HepG2 (cell line): Measurements from ENCODE around the gene KIF22. TPM values are rescaled to one million over a fixed set of nuclear protein-coding genes. Genes with fewer than 3 reads are reported as not detected.

Source experiments
- ATAC-seq: fragments of 200-7000 bp; cut with Tn5 transposase; 3 replicates; pipeline ENCODE4 v1.9.1; 2020; ENCODE audit warnings: mild to moderate bottlenecking, moderate library complexity
- BruUV-seq: library from RNA; stranded (reverse); fragments of 400-500 nt; replicated peaks from 2 replicates; lab custom pipeline; 2021; lab: Mats Ljungman, UMichigan
- CTCF ChIA-PET: fragments of 300-600 bp; formaldehyde crosslinking; extraction: SDS; loops from one replicate; lab custom pipeline; 2021; ENCODE audit warnings: low total read pairs, inconsistent platforms, low intra/inter-chr PET ratio; lab: Yijun Ruan, JAX
- POLR2A ChIA-PET: fragments of 350-600 bp; sonication (Branson Sonifier 250); formaldehyde crosslinking; loops from one replicate; lab custom pipeline; 2020; ENCODE audit warnings: antibody characterized with exemption, inconsistent platforms; lab: Yijun Ruan, JAX
- DNase-seq: peaks from one replicate; pipeline ENCODE4 v3.0.0-alpha.2; 2015; ENCODE audit warnings: low spot score
- FAIRE-seq: peaks from 3 replicates; lab custom pipeline; 2011; peaks lifted over from hg19 to GRCh38; lab: Jason Lieb, UNC
- H2AFZ ChIP-seq: one replicate; pipeline ENCODE4 v1.6.1; 2011; ENCODE audit warnings: low read length, inconsistent platforms
- H3K27ac ChIP-seq: fragments of 300-600 bp; 3 replicates; pipeline ENCODE4 v1.8.0; 2011; ENCODE audit warnings: mixed run types, mild to moderate bottlenecking, mixed read lengths, low read length, inconsistent platforms; ENCODE audit not compliant: insufficient read depth; ENCODE audit errors: extremely low read length
- H3K27me3 ChIP-seq, 2 experiments: fragments of 200-600 bp in 1 of 2; 2 replicates in 1 of 2; 3 replicates in 1 of 2; pipeline versions ENCODE4 v1.6.0 to v1.8.0; 2011; ENCODE audit warnings: low read length in 2 of 2, mild to moderate bottlenecking in 2 of 2, moderate library complexity in 2 of 2, inconsistent platforms in 1 of 2; ENCODE audit not compliant: insufficient read depth in 2 of 2, control insufficient read depth in 1 of 2
- H3K36me3 ChIP-seq, 2 experiments: fragments of 200-600 bp in 1 of 2; replicated peaks in 1 of 2; 2 replicates in 1 of 2; 3 replicates in 1 of 2; pipeline versions ENCODE4 v1.5.1 to v1.8.0; 2011; ENCODE audit warnings: low read length in 2 of 2, inconsistent platforms in 1 of 2; ENCODE audit not compliant: insufficient read depth in 2 of 2, control insufficient read depth in 1 of 2
- H3K4me1 ChIP-seq: 2 replicates; pipeline ENCODE4 v1.5.1; 2012; ENCODE audit warnings: low read length, inconsistent platforms; ENCODE audit not compliant: insufficient read depth
- H3K4me2 ChIP-seq: 2 replicates; pipeline ENCODE4 v1.6.0; 2011; ENCODE audit warnings: low read depth, low read length, inconsistent platforms
- H3K4me3 ChIP-seq, 3 experiments: fragments of 200-600 bp in 1 of 3; sonication (generic), shearing (Covaris generic) in 1 of 3; replicated peaks in 1 of 3; 2 replicates each; pipeline ENCODE4 v1.5.1; 2011 to 2016; ENCODE audit warnings: low read length in 3 of 3, inconsistent platforms in 2 of 3, low read depth in 2 of 3, mild to moderate bottlenecking in 2 of 3, control low read depth in 1 of 3, mixed read lengths in 1 of 3; ENCODE audit not compliant: insufficient read depth in 1 of 3
- H3K79me2 ChIP-seq: one replicate; pipeline ENCODE4 v1.6.1; 2011; ENCODE audit warnings: low read length, inconsistent platforms; ENCODE audit not compliant: insufficient read depth
- H3K9ac ChIP-seq: 2 replicates; pipeline ENCODE4 v1.6.0; 2011; ENCODE audit warnings: mild to moderate bottlenecking, low read depth, low read length, inconsistent platforms; ENCODE audit not compliant: insufficient read depth
- H3K9me3 ChIP-seq: 2 replicates; pipeline ENCODE4 v1.5.1; 2012; ENCODE audit warnings: mild to moderate bottlenecking, low read length
- H4K20me1 ChIP-seq: 2 replicates; pipeline ENCODE4 v1.6.0; 2011; ENCODE audit warnings: inconsistent platforms, mild to moderate bottlenecking, low read length, moderate library complexity; ENCODE audit not compliant: insufficient read depth
- AHR ChIP-seq: IDR thresholded peaks from 2 replicates; pipeline ENCODE4 v1.6.1; 2018; ENCODE audit warnings: missing genetic modification reagents, missing compliant biosample characterization
- DDIT3 ChIP-seq: sonication (generic); formaldehyde crosslinking; IDR thresholded peaks from 2 replicates; pipeline ENCODE4 v1.4.0; 2020; ENCODE audit warnings: mild to moderate bottlenecking, missing genetic modification reagents
- PAF1 ChIP-seq: IDR thresholded peaks from 2 replicates; pipeline ENCODE4 v1.6.1; 2016; ENCODE audit warnings: missing genetic modification reagents, missing compliant biosample characterization
- SNAPC2 ChIP-seq: sonication (generic); formaldehyde crosslinking; IDR thresholded peaks from 2 replicates; pipeline ENCODE4 v1.8.1; 2022; ENCODE audit warnings: mild to moderate bottlenecking, missing genetic modification reagents
- SRSF9 ChIP-seq: fragments of 200-400 bp; formaldehyde crosslinking; IDR thresholded peaks from 2 replicates; pipeline ENCODE4 v1.6.1; 2018; ENCODE audit warnings: borderline replicate concordance, mild to moderate bottlenecking, low read depth, low read length; ENCODE audit not compliant: insufficient read depth, poor library complexity, severe bottlenecking
- ZFP90 ChIP-seq: sonication (generic); formaldehyde crosslinking; IDR thresholded peaks from 2 replicates; pipeline ENCODE4 v1.8.0; 2022; ENCODE audit warnings: missing genetic modification reagents, mild to moderate bottlenecking, inconsistent platforms, borderline replicate concordance
- ZNF17 ChIP-seq: sonication (generic); formaldehyde crosslinking; IDR thresholded peaks from 2 replicates; pipeline ENCODE4 v1.5.0; 2020; ENCODE audit warnings: mild to moderate bottlenecking, missing genetic modification reagents
- ZNF296 ChIP-seq: sonication (generic); formaldehyde crosslinking; conservative IDR thresholded peaks from 2 replicates; pipeline ENCODE4 v1.5.0; 2020; ENCODE audit warnings: mild to moderate bottlenecking, missing genetic modification reagents
- ZNF572 ChIP-seq: sonication (generic); formaldehyde crosslinking; IDR thresholded peaks from 2 replicates; pipeline ENCODE4 v1.5.1; 2020; ENCODE audit warnings: mild to moderate bottlenecking, missing genetic modification reagents
- ZNF598 ChIP-seq: sonication (generic); formaldehyde crosslinking; IDR thresholded peaks from 2 replicates; pipeline ENCODE4 v1.5.1; 2020; ENCODE audit warnings: mild to moderate bottlenecking, missing genetic modification reagents, borderline replicate concordance
- ZNF616 ChIP-seq: sonication (generic); formaldehyde crosslinking; IDR thresholded peaks from 2 replicates; pipeline ENCODE4 v1.5.0; 2020; ENCODE audit warnings: low read depth, mild to moderate bottlenecking, missing genetic modification reagents
- WGBS: methylation state at CpG from one replicate; pipeline ENCODE4 v1.1.6; 2017; ENCODE audit warnings: low lambda C conversion rate; 5-methylcytosine and 5-hydroxymethylcytosine counted together
- in situ Hi-C: cut with HindIII; loops from 2 replicates; pipeline ENCODE4 v1.10.0; 2017; ENCODE audit warnings: low pct_unique_long_range_greater_than_20kb; ENCODE audit not compliant: extremely low pct_ligation_motif_present
- intact Hi-C: fragments of 100-400 bp; cut with micrococcal nuclease; formaldehyde crosslinking; loops from one replicate; pipeline ENCODE4 v1.10.0; 2022; ENCODE audit not compliant: unreplicated experiment
- polyA plus RNA-seq, 8 experiments: library from polyadenylated mRNA; depleted of rRNA in 3 of 8; stranded (reverse) in 7 of 8; unstranded in 1 of 8; fragments of >200 nt; fragmentation: Illumina TruSeq in 4 of 8; extraction: Trizol in 4 of 8; gene quantifications; 2 replicates each; pipeline versions ENCODE4 v1.2.1 to v1.2.3, GENCODE V29; 2011 to 2016; ENCODE audit warnings: low read depth in 4 of 8, missing spikeins in 1 of 8, mixed read lengths in 1 of 8; ENCODE audit not compliant: insufficient read depth in 1 of 8
- total RNA-seq, 5 experiments: library from RNA; depleted of rRNA; stranded (reverse); fragments of >200 nt; fragmentation: Illumina TruSeq; extraction: Trizol; gene quantifications; 2 replicates each; pipeline ENCODE4 v1.2.3, GENCODE V29; 2016; ENCODE audit warnings: low read depth in 1 of 5
- TF ChIP-seq, protein P1 (sequence below): sonication (generic); formaldehyde crosslinking; IDR thresholded peaks from 2 replicates; pipeline ENCODE4 v1.5.0; 2020; ENCODE audit warnings: missing genetic modification reagents
- TF ChIP-seq, protein P2 (sequence below): IDR thresholded peaks from 2 replicates; pipeline ENCODE4 v1.6.1; 2016; ENCODE audit warnings: mild to moderate bottlenecking, missing biosample characterization, missing genetic modification reagents

The KIF22 gene
- total and polyA plus RNA-seq, 2 of the 13 experiments (the other 11 are each of a cell fraction or from before 2014, with no cell fraction given): 95.8 to 118 TPM

DNA sequence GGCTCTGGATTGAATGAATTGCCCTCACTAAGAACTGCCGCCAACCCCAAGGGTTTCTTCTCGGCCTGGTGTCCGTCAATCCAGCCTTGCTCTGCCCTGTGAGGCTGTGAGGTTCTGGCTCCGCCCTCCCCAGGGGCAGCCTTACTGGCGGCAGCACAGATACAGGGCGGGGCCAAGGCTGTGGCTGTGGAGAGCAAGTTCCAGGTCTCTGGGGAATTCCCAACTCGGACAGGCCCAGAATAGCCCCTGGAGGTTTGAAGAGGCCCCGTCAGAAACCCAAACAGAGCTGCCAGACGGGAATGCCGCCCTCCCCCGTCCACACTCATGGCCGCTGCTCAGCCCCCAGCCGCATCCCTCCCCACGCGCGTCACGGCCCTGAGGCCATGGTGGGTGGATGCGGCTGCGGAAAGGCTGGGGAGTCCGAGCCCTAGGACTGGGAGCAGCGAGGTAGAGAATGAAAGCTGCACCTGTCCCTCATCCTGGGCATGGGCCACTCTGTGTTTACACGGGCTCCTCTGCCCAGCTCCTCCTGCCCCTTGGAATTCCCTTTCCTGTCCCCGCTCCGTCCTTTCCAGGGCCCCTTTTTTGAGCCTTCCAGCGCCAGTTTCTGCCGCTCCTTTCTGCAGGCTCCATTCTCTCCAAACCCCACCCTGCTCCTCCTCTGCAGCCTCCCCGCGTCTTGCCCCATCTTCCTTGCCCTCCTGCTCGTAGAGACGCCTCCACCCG is 20.8 kb downstream of the KIF22 start:
- WGBS: 1% methylated on average over 22 of the region's 31 CpGs
- H4K20me1 ChIP-seq: peaks cover 23% of the 10 kb centered on the region; the same call in 1 of the 2 replicates
- DNase-seq: peak; percentile 95
- FAIRE-seq: peak; percentile 99
- BruUV-seq: no TSS peak
- CTCF ChIA-PET: no interaction called here
- H2AFZ ChIP-seq: no peak overlapping the region
- H3K79me2 ChIP-seq: peaks cover 23% of the 10 kb centered on the region
- H3K27me3 ChIP-seq: peaks cover 0 to 12% of the 10 kb centered on the region in 2 experiments; a peak in 2 of 5 replicates
- peak overlapping the region; percentile 66 for H3K9ac ChIP-seq
- intact Hi-C loops: loop anchor here (2.0 kb wide), 1 partner anchor 209 kb away; no protein-coding TSS in a partner anchor
- in situ Hi-C loops: loop anchor here (25.0 kb wide), 1 partner anchor 851 kb away; the partner anchor contains the start of genes FBRS and PRR14
- peak overlapping the region; percentile 95 for H3K4me2 ChIP-seq
- H3K27ac ChIP-seq: peak overlapping the region; percentile 53
- H3K9me3 ChIP-seq: no peaks in the 10 kb centered on the region
- peak overlapping the region; percentile 52 to 75 (median 64) for H3K4me3 ChIP-seq
- peak; percentile 85 for ATAC-seq
- peaks cover 6 to 26% of the 10 kb centered on the region in 2 experiments for H3K36me3 ChIP-seq
- POLR2A ChIA-PET: interaction anchor here (0.6 to 4.3 kb wide), 12 partner anchors 10 to 254 kb away, joined by 3 to 26 read pairs (median 4); partner anchors contain the start of genes ALDOA, ASPHD1, CDIPT and KIF22
- peaks cover 77% of the 10 kb centered on the region for H3K4me1 ChIP-seq
- TF ChIP-seq ZNF296 (no peak), ZNF616 (no peak), ZFP90 (0 out of 2 replicates have a peak, but pooled peaks have one; percentile 65), AHR (no peak; the same call in 1 of the 2 replicates), ZNF598 (CRISPR knock-in tag) (peak; percentile 73; the same call in 1 of the 2 replicates), ZNF17 (CRISPR knock-in tag) (no peak), DDIT3 (CRISPR knock-in tag) (no peak), ZNF572 (no peak), PAF1 (CRISPR knock-in tag) (peak; percentile 99), SRSF9 (no peak), SNAPC2 (CRISPR knock-in tag) (no peak)
- TF ChIP-seq, protein P1, sequence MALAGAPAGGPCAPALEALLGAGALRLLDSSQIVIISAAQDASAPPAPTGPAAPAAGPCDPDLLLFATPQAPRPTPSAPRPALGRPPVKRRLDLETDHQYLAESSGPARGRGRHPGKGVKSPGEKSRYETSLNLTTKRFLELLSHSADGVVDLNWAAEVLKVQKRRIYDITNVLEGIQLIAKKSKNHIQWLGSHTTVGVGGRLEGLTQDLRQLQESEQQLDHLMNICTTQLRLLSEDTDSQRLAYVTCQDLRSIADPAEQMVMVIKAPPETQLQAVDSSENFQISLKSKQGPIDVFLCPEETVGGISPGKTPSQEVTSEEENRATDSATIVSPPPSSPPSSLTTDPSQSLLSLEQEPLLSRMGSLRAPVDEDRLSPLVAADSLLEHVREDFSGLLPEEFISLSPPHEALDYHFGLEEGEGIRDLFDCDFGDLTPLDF (CRISPR knock-in tag): 0 out of 2 replicates have a peak, but pooled peaks have one; percentile 26
- TF ChIP-seq, protein P2, sequence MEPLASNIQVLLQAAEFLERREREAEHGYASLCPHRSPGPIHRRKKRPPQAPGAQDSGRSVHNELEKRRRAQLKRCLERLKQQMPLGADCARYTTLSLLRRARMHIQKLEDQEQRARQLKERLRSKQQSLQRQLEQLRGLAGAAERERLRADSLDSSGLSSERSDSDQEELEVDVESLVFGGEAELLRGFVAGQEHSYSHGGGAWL (CRISPR knock-in tag): peak; percentile 58
